Endothelial cell of umbilical vein (primary cell): ENCODE measurements around the gene SPINT2. TPM values are rescaled to one million over a fixed set of nuclear protein-coding genes. Genes with fewer than 3 reads are reported as not detected.

Experiments
- BruUV-seq: library from RNA; stranded (reverse); fragments of 400-500 nt; replicated peaks from 2 replicates; lab custom pipeline; 2021; lab: Mats Ljungman, UMichigan
- CTCF ChIA-PET: fragments of 300-600, 350-600 bp; sonication (Branson Sonifier 250); formaldehyde crosslinking; loops from one replicate; lab custom pipeline; 2021; ENCODE audit warnings: antibody characterized with exemption, inconsistent platforms; lab: Charles Lee
- POLR2A ChIA-PET: fragments of 300-600, 350-600 bp; sonication (Branson Sonifier 250); formaldehyde crosslinking; loops from one replicate; lab custom pipeline; 2021; ENCODE audit warnings: antibody characterized with exemption, inconsistent platforms; lab: Charles Lee
- DNase-seq: peaks from one replicate; pipeline ENCODE4 v3.0.0-alpha.2; 2011; ENCODE audit warnings: low read depth, low spot score
- FAIRE-seq: peaks from 2 replicates; lab custom pipeline; 2011; peaks lifted over from hg19 to GRCh38; lab: Jason Lieb, UNC
- H2AFZ ChIP-seq: 2 replicates; pipeline ENCODE4 v1.6.0; 2012; ENCODE audit warnings: low read depth, low read length, control low read depth, inconsistent platforms
- H3K27ac ChIP-seq: 2 replicates; pipeline ENCODE4 v1.5.1; 2011; ENCODE audit warnings: low read depth, mild to moderate bottlenecking, control low read depth, low read length, moderate library complexity; ENCODE audit not compliant: insufficient read depth
- H3K27me3 ChIP-seq, 2 experiments: 2 replicates each; pipeline versions ENCODE4 v1.6.0 to v1.6.1; 2011; ENCODE audit warnings: low read length in 2 of 2, mixed read lengths in 1 of 2; ENCODE audit not compliant: control insufficient read depth in 2 of 2, insufficient read depth in 2 of 2
- H3K36me3 ChIP-seq, 2 experiments: 2 replicates in 1 of 2; 3 replicates in 1 of 2; pipeline ENCODE4 v1.5.1; 2011; ENCODE audit warnings: low read length in 2 of 2, mild to moderate bottlenecking in 1 of 2, moderate library complexity in 1 of 2; ENCODE audit not compliant: control insufficient read depth in 2 of 2, insufficient read depth in 2 of 2; ENCODE audit errors: extremely low read depth in 1 of 2
- H3K4me1 ChIP-seq: 3 replicates; pipeline ENCODE4 v1.5.1; 2011; ENCODE audit warnings: mild to moderate bottlenecking, low read length; ENCODE audit not compliant: control insufficient read depth, insufficient read depth; ENCODE audit errors: extremely low read depth
- H3K4me2 ChIP-seq: 2 replicates; pipeline ENCODE4 v1.6.1; 2011; ENCODE audit warnings: low read length, control low read depth, mixed read lengths; ENCODE audit not compliant: insufficient read depth
- H3K4me3 ChIP-seq, 3 experiments: fragments of 200-600 bp in 1 of 3; sonication (generic), shearing (Covaris generic) in 1 of 3; replicated peaks in 1 of 3; 2 replicates each; pipeline ENCODE4 v1.5.1; 2011 to 2016; ENCODE audit warnings: control low read depth in 3 of 3, low read length in 3 of 3, mild to moderate bottlenecking in 2 of 3, inconsistent platforms in 1 of 3, low read depth in 1 of 3, moderate library complexity in 1 of 3; ENCODE audit not compliant: insufficient read depth in 1 of 3
- H3K79me2 ChIP-seq: 2 replicates; pipeline ENCODE4 v1.6.0; 2012; ENCODE audit warnings: low read length, inconsistent platforms; ENCODE audit not compliant: control insufficient read depth, insufficient read depth
- H3K9ac ChIP-seq: replicated peaks from 2 replicates; pipeline ENCODE3; 2011; ENCODE audit warnings: low read length, control low read depth; ENCODE audit not compliant: insufficient read depth; ENCODE audit errors: extremely low read depth
- H3K9me1 ChIP-seq: replicated peaks from 3 replicates; pipeline ENCODE4 v1.6.0; 2011; ENCODE audit warnings: mild to moderate bottlenecking, low read length; ENCODE audit not compliant: control insufficient read depth, insufficient read depth; ENCODE audit errors: extremely low read depth
- H3K9me3 ChIP-seq: replicated peaks from 2 replicates; pipeline ENCODE4 v1.5.1; 2012; ENCODE audit warnings: low read length, inconsistent platforms; ENCODE audit not compliant: control insufficient read depth, insufficient read depth
- H4K20me1 ChIP-seq: replicated peaks from 2 replicates; pipeline ENCODE3; 2011; ENCODE audit warnings: mild to moderate bottlenecking, low read length; ENCODE audit not compliant: control insufficient read depth, insufficient read depth; ENCODE audit errors: extremely low read depth
- FOS ChIP-seq: IDR thresholded peaks from 2 replicates; pipeline ENCODE4 v1.6.1; 2011; ENCODE audit warnings: mild to moderate bottlenecking, low read length, moderate library complexity, borderline replicate concordance; ENCODE audit not compliant: insufficient read depth
- GATA2 ChIP-seq: IDR thresholded peaks from 2 replicates; pipeline ENCODE4 v1.7.0; 2011; ENCODE audit warnings: low read depth, mild to moderate bottlenecking, moderate library complexity, mixed read lengths, low read length; ENCODE audit not compliant: insufficient read length, insufficient read depth
- JUN ChIP-seq: IDR thresholded peaks from 2 replicates; pipeline ENCODE4 v1.6.1; 2011; ENCODE audit warnings: borderline replicate concordance, low read depth; ENCODE audit not compliant: insufficient read length, insufficient read depth
- MYC ChIP-seq: IDR thresholded peaks from one replicate; pipeline ENCODE4 v1.6.1; 2011; ENCODE audit warnings: mild to moderate bottlenecking, low read depth, low read length
- POLR2A ChIP-seq: IDR thresholded peaks from 2 replicates; pipeline ENCODE4 v1.6.1; 2012; ENCODE audit warnings: low read depth, mild to moderate bottlenecking, control low read depth, low read length
- POLR2AphosphoS5 ChIP-seq: IDR thresholded peaks from 2 replicates; pipeline ENCODE4 v1.6.1; 2012; ENCODE audit warnings: low read depth, mild to moderate bottlenecking, control low read depth, low read length, moderate library complexity; ENCODE audit not compliant: insufficient read depth
- dilution Hi-C: fragments of 300-500 bp; cut with MboI; formaldehyde crosslinking; loops from one replicate; pipeline ENCODE4 v1.15.0; 2019; ENCODE audit warnings: low sequenced_read_pairs; ENCODE audit not compliant: extremely low pct_ligation_motif_present
- intact Hi-C: fragments of 100-400 bp; cut with micrococcal nuclease; formaldehyde crosslinking; loops from one replicate; pipeline ENCODE4 v1.10.0; 2022
- polyA plus RNA-seq, 4 experiments: library from polyadenylated mRNA; depleted of rRNA in 3 of 4; stranded (reverse) in 3 of 4; unstranded in 1 of 4; fragments of >200 nt; gene quantifications; 2 replicates each; pipeline versions ENCODE4 v1.2.1 to v1.2.3, GENCODE V29; 2011 to 2012; ENCODE audit warnings: missing spikeins in 1 of 4
- total RNA-seq: library from RNA; stranded (reverse); gene quantifications from 2 replicates; pipeline ENCODE4 v1.2.3, GENCODE V29; 2021
- TF ChIP-seq, protein P1 (sequence below), 2 donors: IDR thresholded peaks; 1 replicate in 1 of 2; 2 replicates in 1 of 2; pipeline ENCODE4 v1.5.1; 2011; ENCODE audit warnings: low read length in 2 of 2, mild to moderate bottlenecking in 2 of 2, moderate library complexity in 2 of 2, control low read depth in 1 of 2, inconsistent platforms in 1 of 2, low read depth in 1 of 2; ENCODE audit not compliant: insufficient read depth in 1 of 2; ENCODE audit errors: extremely low read depth in 1 of 2

Gene SPINT2
- total and polyA plus RNA-seq, 2 donors (not counting 3 experiments of a cell fraction or from before 2014, with no cell fraction given), result 28.9 to 46.6 TPM

DNA sequence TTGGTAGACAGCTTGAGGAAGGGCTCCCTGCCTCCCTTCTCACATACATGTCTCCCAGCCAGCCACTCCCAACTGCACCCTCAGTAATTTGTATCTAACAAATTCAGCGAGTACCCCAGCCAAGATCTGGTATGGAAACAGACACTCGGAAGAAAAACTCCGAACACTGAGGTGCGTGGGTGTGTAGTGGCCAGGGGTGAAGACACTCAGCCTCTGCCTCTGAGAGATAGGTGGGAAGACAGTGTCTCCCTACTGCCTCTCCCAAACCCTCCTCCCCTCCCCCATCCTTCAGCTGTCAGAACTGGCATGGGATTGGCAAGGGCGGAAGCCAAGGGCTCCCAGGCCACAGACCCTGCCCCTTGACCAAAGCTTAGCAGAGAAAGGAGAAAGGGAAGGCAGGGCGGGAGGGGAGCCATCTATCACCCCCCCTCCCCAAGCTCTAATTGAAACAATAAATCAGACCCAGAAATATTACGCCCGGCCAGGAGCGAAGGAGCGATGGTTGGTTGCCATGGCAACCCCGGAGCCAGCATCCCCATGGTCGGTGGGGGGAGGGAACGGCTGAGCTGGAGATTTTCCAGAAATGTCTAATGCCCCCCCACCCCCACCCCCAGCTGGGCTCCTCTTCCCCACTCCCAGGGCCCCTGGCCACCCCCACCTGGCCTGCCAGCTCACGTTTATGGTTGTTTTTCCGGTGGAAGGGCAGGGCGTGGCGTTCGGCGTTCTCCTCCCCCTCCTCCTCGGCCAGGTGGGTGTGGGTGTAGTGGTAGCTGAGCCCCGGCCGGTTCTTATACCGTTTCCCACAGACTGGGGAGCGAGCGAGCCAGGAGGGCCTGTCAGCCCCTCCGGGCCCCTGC, 47.4 kb upstream of the SPINT2 start:
- TF ChIP-seq FOS (no peak), POLR2A (no peak), GATA2 (no peak)
- TF ChIP-seq, protein P1, sequence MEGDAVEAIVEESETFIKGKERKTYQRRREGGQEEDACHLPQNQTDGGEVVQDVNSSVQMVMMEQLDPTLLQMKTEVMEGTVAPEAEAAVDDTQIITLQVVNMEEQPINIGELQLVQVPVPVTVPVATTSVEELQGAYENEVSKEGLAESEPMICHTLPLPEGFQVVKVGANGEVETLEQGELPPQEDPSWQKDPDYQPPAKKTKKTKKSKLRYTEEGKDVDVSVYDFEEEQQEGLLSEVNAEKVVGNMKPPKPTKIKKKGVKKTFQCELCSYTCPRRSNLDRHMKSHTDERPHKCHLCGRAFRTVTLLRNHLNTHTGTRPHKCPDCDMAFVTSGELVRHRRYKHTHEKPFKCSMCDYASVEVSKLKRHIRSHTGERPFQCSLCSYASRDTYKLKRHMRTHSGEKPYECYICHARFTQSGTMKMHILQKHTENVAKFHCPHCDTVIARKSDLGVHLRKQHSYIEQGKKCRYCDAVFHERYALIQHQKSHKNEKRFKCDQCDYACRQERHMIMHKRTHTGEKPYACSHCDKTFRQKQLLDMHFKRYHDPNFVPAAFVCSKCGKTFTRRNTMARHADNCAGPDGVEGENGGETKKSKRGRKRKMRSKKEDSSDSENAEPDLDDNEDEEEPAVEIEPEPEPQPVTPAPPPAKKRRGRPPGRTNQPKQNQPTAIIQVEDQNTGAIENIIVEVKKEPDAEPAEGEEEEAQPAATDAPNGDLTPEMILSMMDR (IDR thresholded peaks at IDR 0.05; ENCODE audit: extremely low read depth in 1 of 2, insufficient read depth in 1 of 2, low read depth in 1 of 2, low read length in 2 of 2), result no peak
- Histone ChIP-seq H3K27ac (no peak overlapping the region), H3K9ac (no peak overlapping the region), H3K36me3 (no peaks in the 10 kb centered on the region), H3K9me3 (no peaks in the 10 kb centered on the region), H3K9me1 (no peaks in the 10 kb centered on the region), H3K4me3 (no peak overlapping the region), H3K27me3 (no peaks in the 10 kb centered on the region), H3K4me1 (no peaks in the 10 kb centered on the region), H3K79me2 (no peaks in the 10 kb centered on the region), H4K20me1 (no peaks in the 10 kb centered on the region), H2AFZ (no peak overlapping the region), H3K4me2 (no peak overlapping the region)
- intact Hi-C loops (no loop called here), dilution Hi-C loops (no loop called here)
- ChIA-PET POLR2A (interaction anchor here (0.6 kb wide), 1 partner anchor 106 kb away, joined by 6 read pairs; no protein-coding TSS in a partner anchor), CTCF (no interaction called here)
- DNase-seq, result no peak
- no TSS peak for BruUV-seq
- FAIRE-seq, result no peak

DNA sequence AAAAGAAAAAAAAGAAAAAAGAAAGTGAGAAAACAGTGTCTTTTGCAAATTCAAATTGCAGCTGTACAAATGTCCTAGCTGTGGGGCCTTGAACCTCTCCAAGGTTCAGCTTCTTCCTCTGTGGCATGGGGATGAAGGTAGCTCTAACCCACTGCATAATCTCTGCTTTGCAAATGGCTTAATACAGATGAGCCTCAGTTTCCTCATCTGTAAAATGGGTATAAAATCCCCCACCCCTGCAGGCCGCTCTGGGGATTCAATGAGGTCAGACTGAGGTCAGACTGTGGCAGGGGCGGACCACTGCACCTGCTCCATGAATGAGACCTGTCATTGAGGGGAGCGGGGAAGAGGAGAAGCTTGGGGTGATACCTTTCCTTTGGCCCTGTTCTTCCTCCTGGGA, 46.2 kb upstream of the SPINT2 start:
- Histone ChIP-seq H4K20me1 (no peaks in the 10 kb centered on the region), H3K36me3 (no peaks in the 10 kb centered on the region), H3K27ac (no peak overlapping the region), H3K4me2 (no peak overlapping the region), H3K9me1 (no peaks in the 10 kb centered on the region), H3K4me3 (no peak overlapping the region), H2AFZ (no peak overlapping the region), H3K79me2 (no peaks in the 10 kb centered on the region), H3K27me3 (no peaks in the 10 kb centered on the region), H3K9me3 (no peaks in the 10 kb centered on the region), H3K9ac (no peak overlapping the region), H3K4me1 (no peaks in the 10 kb centered on the region)
- dilution Hi-C loops, result no loop called here
- FAIRE-seq, result no peak
- POLR2A ChIA-PET, result no interaction called here
- BruUV-seq, result no TSS peak
- no peak for TF ChIP-seq FOS
- TF ChIP-seq POLR2AphosphoS5, result no peak
- TF ChIP-seq, protein P1 (IDR thresholded peaks at IDR 0.05; ENCODE audit: extremely low read depth in 1 of 2, insufficient read depth in 1 of 2, low read depth in 1 of 2, low read length in 2 of 2), result no peak
- TF ChIP-seq GATA2, result no peak
- no peak for TF ChIP-seq MYC
- TF ChIP-seq JUN, result no peak
- CTCF ChIA-PET, result no interaction called here
- intact Hi-C loops, result no loop called here
- no peak for DNase-seq
